A549 treated with dexamethasone at 1 μM for 4 hours (cell line): ENCODE data around the gene TOR3A. TPM values are rescaled to one million over a fixed set of nuclear protein-coding genes. Genes with fewer than 3 reads are reported as not detected.

ENCODE experiments used
- total RNA-seq: library from RNA; stranded (reverse); fragments of 200-300 nt; extraction: Qiagen RNA extraction; gene quantifications from 5 replicates; pipeline ENCODE4 v1.2.3, GENCODE V29; 2022

The TOR3A gene, protein sequence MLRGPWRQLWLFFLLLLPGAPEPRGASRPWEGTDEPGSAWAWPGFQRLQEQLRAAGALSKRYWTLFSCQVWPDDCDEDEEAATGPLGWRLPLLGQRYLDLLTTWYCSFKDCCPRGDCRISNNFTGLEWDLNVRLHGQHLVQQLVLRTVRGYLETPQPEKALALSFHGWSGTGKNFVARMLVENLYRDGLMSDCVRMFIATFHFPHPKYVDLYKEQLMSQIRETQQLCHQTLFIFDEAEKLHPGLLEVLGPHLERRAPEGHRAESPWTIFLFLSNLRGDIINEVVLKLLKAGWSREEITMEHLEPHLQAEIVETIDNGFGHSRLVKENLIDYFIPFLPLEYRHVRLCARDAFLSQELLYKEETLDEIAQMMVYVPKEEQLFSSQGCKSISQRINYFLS
- 34.0 to 40.3 TPM (median 37.1 TPM) in 5 replicates for total RNA-seq

DNA sequence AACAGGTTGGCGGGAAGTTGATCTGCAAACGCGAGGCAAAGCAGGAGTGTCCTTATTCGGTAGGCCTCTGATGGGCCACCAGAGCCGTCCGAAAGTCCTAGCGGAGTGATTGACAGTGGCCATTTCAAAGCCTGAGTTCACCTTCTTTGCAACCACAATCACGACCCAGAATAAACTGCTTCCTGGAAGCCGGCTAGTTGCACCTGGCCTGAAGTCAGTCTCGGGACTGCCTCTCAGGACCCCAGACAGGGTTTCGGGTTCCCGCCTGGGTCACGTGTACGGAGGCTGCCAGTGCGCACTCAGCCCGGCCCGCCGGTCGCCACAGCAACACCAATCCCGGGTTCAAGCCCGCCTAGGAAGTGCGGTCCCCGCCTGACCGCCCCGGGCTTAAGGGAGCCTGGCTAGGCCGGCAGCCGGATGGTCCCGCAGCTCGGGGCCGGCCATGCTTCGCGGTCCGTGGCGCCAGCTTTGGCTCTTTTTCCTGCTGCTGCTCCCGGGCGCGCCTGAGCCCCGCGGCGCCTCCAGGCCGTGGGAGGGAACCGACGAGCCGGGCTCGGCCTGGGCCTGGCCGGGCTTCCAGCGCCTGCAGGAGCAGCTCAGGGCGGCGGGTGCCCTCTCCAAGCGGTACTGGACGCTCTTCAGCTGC is at the start of gene TOR3A:
Gene TOR3A (plus strand): TSS at position 384 of the 646 bp plus-strand sequence. CDS start 59 bp downstream, at position 443.

Other genes with a start within 250 kb of the TOR3A start
- gene ANGPTL1, start 211.0 kb upstream of the TOR3A start, total RNA-seq = 0.08 TPM in 1 of 5 replicates, not detected in the others
- gene FAM20B, start 56.2 kb upstream of the TOR3A start, total RNA-seq = 17.4 to 26.1 TPM (median 23.2 TPM) in 5 replicates
- 15.6 to 24.8 TPM (median 21.0 TPM) in 5 replicates for gene ABL2, start 147.6 kb downstream of the TOR3A start, total RNA-seq
- gene SOAT1, start 211.7 kb downstream of the TOR3A start, total RNA-seq = 19.2 to 40.2 TPM (median 34.9 TPM) in 5 replicates